Peyer's patch (tissue), 4 donors: Measurements from ENCODE around the gene GAB1.

Source experiments
- POLR2A ChIP-seq, 2 donors: fragments of 450-650 bp; IDR thresholded peaks; one replicate each; pipeline ENCODE4 v1.5.1; 2017; ENCODE audit warnings: antibody characterized with exemption in 2 of 2, mild to moderate bottlenecking in 2 of 2, moderate library complexity in 2 of 2
- TF ChIP-seq, protein P1 (sequence below), 6 experiments: fragments of 450-650 bp in 4 of 6; fragments of 200-600 bp in 2 of 6; sonication (generic) in 1 of 6; IDR thresholded peaks; one replicate each; pipeline ENCODE4 v1.5.1; 2017 to 2019; ENCODE audit warnings: antibody characterized with exemption in 6 of 6, mild to moderate bottlenecking in 3 of 6, moderate library complexity in 1 of 6

DNA sequence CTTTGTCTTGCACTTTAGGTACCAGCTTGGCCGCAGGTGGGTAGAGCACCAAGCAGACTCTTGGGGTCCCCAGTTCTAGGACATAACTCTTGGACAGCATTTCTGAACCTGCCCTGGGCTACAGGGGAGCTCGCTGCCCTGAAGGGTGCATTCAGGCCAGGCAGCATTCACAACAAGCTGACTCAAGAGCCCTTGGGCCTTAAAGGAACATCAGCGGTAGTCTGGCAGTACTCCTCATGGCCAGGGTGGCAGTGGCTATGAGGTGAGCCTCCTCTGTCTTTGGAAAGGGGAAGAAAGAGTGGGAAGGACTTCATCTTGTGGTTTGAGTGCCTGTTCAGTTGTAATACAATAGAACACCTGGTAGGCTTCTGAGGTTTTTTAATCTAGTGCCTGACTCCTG, 152.0 kb downstream of the GAB1 start:
- no peak for TF ChIP-seq POLR2A (IDR thresholded peaks at IDR 0.05)
- TF ChIP-seq, protein P1, sequence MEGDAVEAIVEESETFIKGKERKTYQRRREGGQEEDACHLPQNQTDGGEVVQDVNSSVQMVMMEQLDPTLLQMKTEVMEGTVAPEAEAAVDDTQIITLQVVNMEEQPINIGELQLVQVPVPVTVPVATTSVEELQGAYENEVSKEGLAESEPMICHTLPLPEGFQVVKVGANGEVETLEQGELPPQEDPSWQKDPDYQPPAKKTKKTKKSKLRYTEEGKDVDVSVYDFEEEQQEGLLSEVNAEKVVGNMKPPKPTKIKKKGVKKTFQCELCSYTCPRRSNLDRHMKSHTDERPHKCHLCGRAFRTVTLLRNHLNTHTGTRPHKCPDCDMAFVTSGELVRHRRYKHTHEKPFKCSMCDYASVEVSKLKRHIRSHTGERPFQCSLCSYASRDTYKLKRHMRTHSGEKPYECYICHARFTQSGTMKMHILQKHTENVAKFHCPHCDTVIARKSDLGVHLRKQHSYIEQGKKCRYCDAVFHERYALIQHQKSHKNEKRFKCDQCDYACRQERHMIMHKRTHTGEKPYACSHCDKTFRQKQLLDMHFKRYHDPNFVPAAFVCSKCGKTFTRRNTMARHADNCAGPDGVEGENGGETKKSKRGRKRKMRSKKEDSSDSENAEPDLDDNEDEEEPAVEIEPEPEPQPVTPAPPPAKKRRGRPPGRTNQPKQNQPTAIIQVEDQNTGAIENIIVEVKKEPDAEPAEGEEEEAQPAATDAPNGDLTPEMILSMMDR (IDR thresholded peaks at IDR 0.05), result no peak
